Gastrocnemius medialis (tissue), 4 donors: ENCODE results near the gene SQSTM1.

ENCODE experiments used
- POLR2A ChIP-seq, 2 donors: fragments of 450-650 bp; IDR thresholded peaks; one replicate each; pipeline ENCODE4 v1.6.1; 2017; ENCODE audit warnings: antibody characterized with exemption in 2 of 2, mild to moderate bottlenecking in 2 of 2, moderate library complexity in 2 of 2
- TF ChIP-seq, protein P1 (sequence below), 5 experiments: fragments of 450-650 bp in 3 of 5; fragments of 200-600 bp in 2 of 5; sonication (generic) in 2 of 5; IDR thresholded peaks in 4 of 5; conservative IDR thresholded peaks in 1 of 5; 1 replicate in 4 of 5; 2 replicates in 1 of 5; pipeline ENCODE4 v1.5.1; 2016 to 2019; ENCODE audit warnings: antibody characterized with exemption in 5 of 5, mild to moderate bottlenecking in 3 of 5, moderate library complexity in 3 of 5

DNA sequence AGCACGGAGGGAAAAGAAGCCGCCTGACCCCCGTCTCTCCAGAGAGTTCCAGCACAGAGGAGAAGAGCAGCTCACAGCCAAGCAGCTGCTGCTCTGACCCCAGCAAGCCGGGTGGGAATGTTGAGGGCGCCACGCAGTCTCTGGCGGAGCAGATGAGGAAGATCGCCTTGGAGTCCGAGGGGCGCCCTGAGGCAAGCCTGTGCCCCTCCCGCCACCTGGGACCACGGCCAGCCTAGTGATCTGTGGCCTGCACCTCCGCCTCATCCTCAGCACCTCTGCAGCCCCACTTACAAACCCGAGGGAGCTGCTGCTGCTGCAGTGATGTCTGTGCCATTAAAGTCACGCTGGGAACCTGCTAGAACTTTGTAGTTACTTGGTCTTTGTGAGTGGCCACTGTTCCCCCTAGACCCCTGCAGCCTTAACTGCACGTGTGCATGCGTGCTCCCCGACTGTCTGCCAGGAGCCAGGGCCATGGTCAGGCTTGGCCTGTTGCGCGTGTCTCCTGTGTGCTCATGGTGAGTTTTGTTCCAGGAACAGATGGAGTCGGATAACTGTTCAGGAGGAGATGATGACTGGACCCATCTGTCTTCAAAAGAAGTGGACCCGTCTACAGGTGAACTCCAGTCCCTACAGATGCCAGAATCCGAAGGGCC, 12.5 kb downstream of the SQSTM1 start:
- TF ChIP-seq POLR2A (IDR thresholded peaks at IDR 0.05), result no peak
- TF ChIP-seq, protein P1, sequence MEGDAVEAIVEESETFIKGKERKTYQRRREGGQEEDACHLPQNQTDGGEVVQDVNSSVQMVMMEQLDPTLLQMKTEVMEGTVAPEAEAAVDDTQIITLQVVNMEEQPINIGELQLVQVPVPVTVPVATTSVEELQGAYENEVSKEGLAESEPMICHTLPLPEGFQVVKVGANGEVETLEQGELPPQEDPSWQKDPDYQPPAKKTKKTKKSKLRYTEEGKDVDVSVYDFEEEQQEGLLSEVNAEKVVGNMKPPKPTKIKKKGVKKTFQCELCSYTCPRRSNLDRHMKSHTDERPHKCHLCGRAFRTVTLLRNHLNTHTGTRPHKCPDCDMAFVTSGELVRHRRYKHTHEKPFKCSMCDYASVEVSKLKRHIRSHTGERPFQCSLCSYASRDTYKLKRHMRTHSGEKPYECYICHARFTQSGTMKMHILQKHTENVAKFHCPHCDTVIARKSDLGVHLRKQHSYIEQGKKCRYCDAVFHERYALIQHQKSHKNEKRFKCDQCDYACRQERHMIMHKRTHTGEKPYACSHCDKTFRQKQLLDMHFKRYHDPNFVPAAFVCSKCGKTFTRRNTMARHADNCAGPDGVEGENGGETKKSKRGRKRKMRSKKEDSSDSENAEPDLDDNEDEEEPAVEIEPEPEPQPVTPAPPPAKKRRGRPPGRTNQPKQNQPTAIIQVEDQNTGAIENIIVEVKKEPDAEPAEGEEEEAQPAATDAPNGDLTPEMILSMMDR (IDR thresholded peaks at IDR 0.05 in 4 of 5, conservative IDR thresholded peaks at IDR 0.05 in 1 of 5), result no peak
